SK-N-SH treated with all-trans-retinoic acid at 6 μM for 48 hours (cell line): ENCODE results near the gene TADA2B.

Source experiments
- BACH2 ChIP-seq: fragments of 250-450 bp; sonication (Bioruptor Pico); IDR thresholded peaks from 2 replicates; pipeline ENCODE4 v1.9.0; 2021; ENCODE audit warnings: mild to moderate bottlenecking, borderline replicate concordance
- CREB5 ChIP-seq: fragments of 250-450 bp; sonication (Bioruptor Pico); IDR thresholded peaks from 2 replicates; pipeline ENCODE4 v1.5.1; 2020; ENCODE audit warnings: low read depth, mild to moderate bottlenecking, moderate library complexity
- ESRRG ChIP-seq: fragments of 250-450 bp; sonication (Bioruptor Pico); IDR thresholded peaks from 2 replicates; pipeline ENCODE4 v1.6.1; 2021; ENCODE audit warnings: mild to moderate bottlenecking
- OSR1 ChIP-seq: fragments of 250-450 bp; sonication (Bioruptor Pico); IDR thresholded peaks from 2 replicates; pipeline ENCODE4 v1.8.0; 2022; ENCODE audit warnings: moderate library complexity, mild to moderate bottlenecking, inconsistent platforms
- PATZ1 ChIP-seq: fragments of 250-450 bp; sonication (Bioruptor Pico); IDR thresholded peaks from 2 replicates; pipeline ENCODE4 v1.8.0; 2020; ENCODE audit warnings: mild to moderate bottlenecking, moderate library complexity, borderline replicate concordance
- POU6F1 ChIP-seq: fragments of 250-450 bp; sonication (Bioruptor Pico); IDR thresholded peaks from 2 replicates; pipeline ENCODE4 v1.8.0; 2021; ENCODE audit warnings: low read depth, mild to moderate bottlenecking, moderate library complexity, borderline replicate concordance
- PPARA ChIP-seq: fragments of 250-450 bp; sonication (Bioruptor Pico); IDR thresholded peaks from 2 replicates; pipeline ENCODE4 v1.5.0; 2020; ENCODE audit warnings: mild to moderate bottlenecking, borderline replicate concordance
- RARB ChIP-seq: fragments of 250-450 bp; sonication (Bioruptor Pico); IDR thresholded peaks from 2 replicates; pipeline ENCODE4 v1.8.0; 2021; ENCODE audit warnings: mild to moderate bottlenecking, moderate library complexity
- SNAI2 ChIP-seq: fragments of 250-450 bp; sonication (Bioruptor Pico); IDR thresholded peaks from 2 replicates; pipeline ENCODE4 v1.5.0; 2020; ENCODE audit warnings: mild to moderate bottlenecking, moderate library complexity
- TCF4 ChIP-seq: fragments of 250-450 bp; sonication (Bioruptor Pico); IDR thresholded peaks from 2 replicates; pipeline ENCODE4 v1.8.0; 2021; ENCODE audit warnings: mild to moderate bottlenecking, moderate library complexity, borderline replicate concordance
- TSHZ2 ChIP-seq: fragments of 250-450 bp; sonication (Bioruptor Pico); IDR thresholded peaks from 2 replicates; pipeline ENCODE4 v1.5.0; 2020; ENCODE audit warnings: mild to moderate bottlenecking, moderate library complexity
- ZFP3 ChIP-seq: fragments of 250-450 bp; sonication (Bioruptor Pico); IDR thresholded peaks from 2 replicates; pipeline ENCODE4 v1.5.0; 2020; ENCODE audit warnings: mild to moderate bottlenecking, moderate library complexity
- ZFP30 ChIP-seq: fragments of 450-650 bp; formaldehyde crosslinking; IDR thresholded peaks from 2 replicates; pipeline ENCODE4 v1.5.0; 2022; ENCODE audit warnings: mild to moderate bottlenecking, moderate library complexity
- ZNF565 ChIP-seq: fragments of 450-650 bp; formaldehyde crosslinking; conservative IDR thresholded peaks from 2 replicates; pipeline ENCODE4 v1.5.0; 2020; ENCODE audit warnings: low read depth, mild to moderate bottlenecking, moderate library complexity

- no peak for TF ChIP-seq CREB5 (CRISPR knock-in tag)
- TF ChIP-seq ESRRG (CRISPR knock-in tag) = no peak
- no peak for TF ChIP-seq PPARA (CRISPR knock-in tag)
- no peak for TF ChIP-seq BACH2 (CRISPR knock-in tag)
- no peak for TF ChIP-seq OSR1 (CRISPR knock-in tag)
- no peak for TF ChIP-seq RARB (CRISPR knock-in tag)
- TF ChIP-seq POU6F1 (CRISPR knock-in tag) = no peak
- no peak for TF ChIP-seq ZFP3 (CRISPR knock-in tag)
- TF ChIP-seq ZFP30 = no peak
- TF ChIP-seq SNAI2 (CRISPR knock-in tag) = no peak
- no peak for TF ChIP-seq PATZ1
- no peak for TF ChIP-seq TSHZ2 (CRISPR knock-in tag)
- no peak for TF ChIP-seq ZNF565
- TF ChIP-seq TCF4 (CRISPR knock-in tag) = no peak
These were observed 43.2 kb downstream of the TADA2B start for GRCh38 chr4:7086384-7086783.
